Uterus (tissue), 2 donors: Measurements from ENCODE around the gene NTN4.

Experiments
- CTCF ChIP-seq, 4 experiments: fragments of 200-600 bp in 2 of 4; fragments of 450-650 bp in 2 of 4; sonication (generic) in 2 of 4; IDR thresholded peaks; one replicate each; pipeline ENCODE4 v1.5.1; 2016 to 2019; ENCODE audit warnings: antibody characterized with exemption in 4 of 4, mild to moderate bottlenecking in 2 of 4, moderate library complexity in 1 of 4
- POLR2A ChIP-seq, 2 donors: fragments of 450-650 bp; IDR thresholded peaks; one replicate each; pipeline ENCODE4 v1.6.1; 2016; ENCODE audit warnings: antibody characterized with exemption in 2 of 2, mild to moderate bottlenecking in 1 of 2, moderate library complexity in 1 of 2

- no peak for TF ChIP-seq CTCF (IDR thresholded peaks at IDR 0.05)
- no peak for TF ChIP-seq POLR2A (IDR thresholded peaks at IDR 0.05)
These were observed 65.8 kb downstream of the NTN4 start for GRCh38 chr12:95724767-95725166.
